BE2C (cell line): ENCODE measurements around the gene A4GNT.
"Not testable (repeated sequence)": the region's sequence is repeated elsewhere in the genome, so short reads cannot be mapped to it uniquely, and the experiment has no call there.

Experiments used
- DNase-seq: peaks from one replicate; pipeline ENCODE4 v3.0.0-alpha.2; 2020
- H3K27me3 ChIP-seq: fragments of 250-450 bp; sonication (Bioruptor Pico); 2 replicates; pipeline ENCODE4 v1.5.1; 2020; ENCODE audit warnings: mild to moderate bottlenecking
- H3K36me3 ChIP-seq: fragments of 250-450 bp; sonication (Bioruptor Pico); 2 replicates; pipeline ENCODE4 v1.5.1; 2020; ENCODE audit warnings: mild to moderate bottlenecking
- H3K4me1 ChIP-seq: fragments of 250-450 bp; sonication (Bioruptor Pico); 2 replicates; pipeline ENCODE4 v1.5.1; 2020
- H3K4me3 ChIP-seq: 2 replicates; pipeline ENCODE4 v1.5.1; 2011; ENCODE audit warnings: low read depth, low read length
- H3K9me3 ChIP-seq: fragments of 250-450 bp; sonication (Bioruptor Pico); 2 replicates; pipeline ENCODE4 v1.5.1; 2020
- TF ChIP-seq, protein P1 (sequence below): IDR thresholded peaks from 2 replicates; pipeline ENCODE4 v1.5.1; 2012; ENCODE audit warnings: mild to moderate bottlenecking, low read depth, low read length

Gene A4GNT

DNA sequence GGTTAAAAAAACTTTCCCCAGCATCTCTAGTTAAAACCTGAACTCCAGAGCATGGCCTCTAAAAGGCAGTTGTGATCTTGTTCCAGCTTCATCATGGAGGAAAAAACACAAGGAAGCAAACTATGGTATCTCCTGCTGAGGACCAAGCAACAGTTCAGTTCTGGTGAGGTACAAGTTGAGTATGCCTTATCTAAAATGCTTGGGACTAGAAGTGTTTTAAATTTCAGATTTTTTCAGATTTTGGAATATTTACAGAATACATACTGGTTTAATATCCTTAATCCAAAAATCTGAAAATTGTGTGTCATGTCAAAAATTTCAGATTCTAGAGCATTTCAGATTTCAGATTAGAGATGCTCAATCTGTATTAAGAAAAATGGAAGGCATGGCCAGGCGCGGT is 32.9 kb upstream of the A4GNT start:
- Histone ChIP-seq H3K4me1 (no peaks in the 10 kb centered on the region), H3K4me3 (no peak overlapping the region), H3K36me3 (peaks cover 54% of the 10 kb centered on the region), H3K27me3 (no peaks in the 10 kb centered on the region), H3K9me3 (no peaks in the 10 kb centered on the region)
- TF ChIP-seq, protein P1, sequence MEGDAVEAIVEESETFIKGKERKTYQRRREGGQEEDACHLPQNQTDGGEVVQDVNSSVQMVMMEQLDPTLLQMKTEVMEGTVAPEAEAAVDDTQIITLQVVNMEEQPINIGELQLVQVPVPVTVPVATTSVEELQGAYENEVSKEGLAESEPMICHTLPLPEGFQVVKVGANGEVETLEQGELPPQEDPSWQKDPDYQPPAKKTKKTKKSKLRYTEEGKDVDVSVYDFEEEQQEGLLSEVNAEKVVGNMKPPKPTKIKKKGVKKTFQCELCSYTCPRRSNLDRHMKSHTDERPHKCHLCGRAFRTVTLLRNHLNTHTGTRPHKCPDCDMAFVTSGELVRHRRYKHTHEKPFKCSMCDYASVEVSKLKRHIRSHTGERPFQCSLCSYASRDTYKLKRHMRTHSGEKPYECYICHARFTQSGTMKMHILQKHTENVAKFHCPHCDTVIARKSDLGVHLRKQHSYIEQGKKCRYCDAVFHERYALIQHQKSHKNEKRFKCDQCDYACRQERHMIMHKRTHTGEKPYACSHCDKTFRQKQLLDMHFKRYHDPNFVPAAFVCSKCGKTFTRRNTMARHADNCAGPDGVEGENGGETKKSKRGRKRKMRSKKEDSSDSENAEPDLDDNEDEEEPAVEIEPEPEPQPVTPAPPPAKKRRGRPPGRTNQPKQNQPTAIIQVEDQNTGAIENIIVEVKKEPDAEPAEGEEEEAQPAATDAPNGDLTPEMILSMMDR, result no peak
- no peak for DNase-seq

DNA sequence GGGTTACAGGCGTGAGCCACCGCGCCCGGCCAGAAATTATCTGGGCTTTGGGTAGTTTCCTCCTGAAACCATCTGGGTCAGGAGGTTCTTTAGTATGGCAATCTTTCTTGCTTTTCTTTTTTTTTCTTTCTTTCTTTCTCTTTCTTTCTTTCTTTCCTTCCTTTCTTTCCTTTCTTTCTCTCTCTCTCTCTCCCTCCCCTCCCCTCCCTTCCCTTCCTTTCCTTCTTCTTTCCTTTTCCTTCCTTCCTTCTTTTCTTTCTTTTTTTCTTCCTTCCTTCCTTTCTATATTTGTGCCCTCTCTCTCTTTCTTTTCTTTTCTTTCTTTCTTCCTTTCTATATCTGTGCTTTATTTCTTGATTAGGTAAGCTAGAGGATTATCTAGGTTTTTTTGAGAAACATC is 25.6 kb upstream of the A4GNT start:
- no peaks in the 10 kb centered on the region for H3K27me3 ChIP-seq
- no peak for DNase-seq
- no peak overlapping the region for H3K4me3 ChIP-seq
- H3K36me3 ChIP-seq, result peaks cover 16% of the 10 kb centered on the region
- TF ChIP-seq, protein P1, result no peak
- no peaks in the 10 kb centered on the region for H3K4me1 ChIP-seq
- H3K9me3 ChIP-seq, result no peaks in the 10 kb centered on the region; the same call in 1 of the 2 replicates

- Histone ChIP-seq H3K27me3 (no peaks in the 10 kb centered on the region), H3K36me3 (no peaks in the 10 kb centered on the region), H3K4me1 (no peaks in the 10 kb centered on the region), H3K4me3 (no peak overlapping the region), H3K9me3 (no peaks in the 10 kb centered on the region; the same call in 1 of the 2 replicates)
- TF ChIP-seq, protein P1, result no peak
- no peak for DNase-seq
Measured at GRCh38 chr3:138154534-138154933, 22.3 kb upstream of the A4GNT start.

DNA sequence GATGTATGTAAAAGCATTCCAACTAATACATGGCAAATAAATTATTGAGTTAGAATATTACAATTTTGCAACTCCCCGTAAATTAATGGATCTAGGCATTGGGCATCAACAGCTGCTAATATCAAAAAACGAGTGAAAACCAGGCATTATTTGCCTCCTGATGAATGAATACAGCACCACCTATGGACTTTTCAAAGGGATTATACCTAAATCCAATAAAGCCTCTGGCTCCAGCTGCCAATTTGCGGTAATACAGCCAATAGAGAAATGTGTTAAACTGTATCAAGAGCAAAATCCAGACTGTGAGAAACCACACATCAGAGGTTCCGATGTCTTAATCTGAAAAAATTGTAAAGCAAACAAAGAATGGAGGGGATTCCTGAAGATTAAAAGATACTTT is 16.3 kb upstream of the A4GNT start:
- no peaks in the 10 kb centered on the region for H3K4me1 ChIP-seq
- DNase-seq, result no peak
- no peaks in the 10 kb centered on the region for H3K36me3 ChIP-seq
- TF ChIP-seq, protein P1, result no peak
- H3K4me3 ChIP-seq, result no peak overlapping the region
- peaks cover 2% of the 10 kb centered on the region; the same call in 1 of the 2 replicates for H3K27me3 ChIP-seq
- no peaks in the 10 kb centered on the region for H3K9me3 ChIP-seq

- not testable (repeated sequence) for H3K27me3 ChIP-seq, H3K36me3 ChIP-seq, H3K4me3 ChIP-seq, DNase-seq, H3K9me3 ChIP-seq, H3K4me1 ChIP-seq
Measured at GRCh38 chr3:138142181-138142580, 10.0 kb upstream of the A4GNT start.

- no peak for DNase-seq
- Histone ChIP-seq H3K36me3 (no peaks in the 10 kb centered on the region), H3K9me3 (no peaks in the 10 kb centered on the region), H3K27me3 (peaks cover 2% of the 10 kb centered on the region; the same call in 1 of the 2 replicates), H3K4me3 (no peak overlapping the region), H3K4me1 (no peaks in the 10 kb centered on the region)
- TF ChIP-seq, protein P1, result no peak
Measured at GRCh38 chr3:138140940-138141339, 8.8 kb upstream of the A4GNT start.

GRCh38 chr3:138139691-138140090 is 7.5 kb upstream of the A4GNT start:
- Histone ChIP-seq H3K36me3 (no peaks in the 10 kb centered on the region), H3K27me3 (no peaks in the 10 kb centered on the region; the same call in 1 of the 2 replicates), H3K4me1 (no peaks in the 10 kb centered on the region), H3K4me3 (no peak overlapping the region), H3K9me3 (no peaks in the 10 kb centered on the region)
- TF ChIP-seq, protein P1, result no peak
- DNase-seq, result no peak
